ENCODE results near the gene PDZD2.
"Not testable (repeated sequence)": the region's sequence is repeated elsewhere in the genome, so short reads cannot be mapped to it uniquely, and the experiment has no call there.

Gene PDZD2

DNA sequence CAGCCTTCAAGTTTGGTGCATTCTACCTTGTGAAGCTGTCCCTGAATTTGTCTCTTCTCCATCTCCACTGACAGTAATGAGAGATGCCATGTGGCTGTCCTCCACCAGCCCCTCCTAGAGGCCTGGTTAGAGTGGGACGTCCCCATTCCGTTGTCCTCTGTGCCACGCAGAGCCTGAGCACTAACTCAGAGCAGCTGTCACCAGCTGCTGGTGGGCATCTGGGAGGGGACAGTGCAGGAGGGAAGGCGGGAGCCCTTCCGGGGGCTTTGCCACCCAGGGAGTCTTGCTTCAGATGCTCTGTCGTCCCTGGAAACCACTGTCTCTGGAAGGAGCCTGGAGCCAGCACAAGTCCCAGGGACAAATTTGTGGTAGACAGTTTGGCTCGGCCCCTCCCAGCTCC lies 78.6 kb downstream of the PDZD2 start:
- Histone ChIP-seq H3K27ac (no peak overlapping the region), H3K4me3 (no peak overlapping the region)
- DNase-seq (ENCODE audit: low spot score), result no peak
- TF ChIP-seq, protein P1, sequence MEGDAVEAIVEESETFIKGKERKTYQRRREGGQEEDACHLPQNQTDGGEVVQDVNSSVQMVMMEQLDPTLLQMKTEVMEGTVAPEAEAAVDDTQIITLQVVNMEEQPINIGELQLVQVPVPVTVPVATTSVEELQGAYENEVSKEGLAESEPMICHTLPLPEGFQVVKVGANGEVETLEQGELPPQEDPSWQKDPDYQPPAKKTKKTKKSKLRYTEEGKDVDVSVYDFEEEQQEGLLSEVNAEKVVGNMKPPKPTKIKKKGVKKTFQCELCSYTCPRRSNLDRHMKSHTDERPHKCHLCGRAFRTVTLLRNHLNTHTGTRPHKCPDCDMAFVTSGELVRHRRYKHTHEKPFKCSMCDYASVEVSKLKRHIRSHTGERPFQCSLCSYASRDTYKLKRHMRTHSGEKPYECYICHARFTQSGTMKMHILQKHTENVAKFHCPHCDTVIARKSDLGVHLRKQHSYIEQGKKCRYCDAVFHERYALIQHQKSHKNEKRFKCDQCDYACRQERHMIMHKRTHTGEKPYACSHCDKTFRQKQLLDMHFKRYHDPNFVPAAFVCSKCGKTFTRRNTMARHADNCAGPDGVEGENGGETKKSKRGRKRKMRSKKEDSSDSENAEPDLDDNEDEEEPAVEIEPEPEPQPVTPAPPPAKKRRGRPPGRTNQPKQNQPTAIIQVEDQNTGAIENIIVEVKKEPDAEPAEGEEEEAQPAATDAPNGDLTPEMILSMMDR (IDR thresholded peaks at IDR 0.05), result no peak

DNA sequence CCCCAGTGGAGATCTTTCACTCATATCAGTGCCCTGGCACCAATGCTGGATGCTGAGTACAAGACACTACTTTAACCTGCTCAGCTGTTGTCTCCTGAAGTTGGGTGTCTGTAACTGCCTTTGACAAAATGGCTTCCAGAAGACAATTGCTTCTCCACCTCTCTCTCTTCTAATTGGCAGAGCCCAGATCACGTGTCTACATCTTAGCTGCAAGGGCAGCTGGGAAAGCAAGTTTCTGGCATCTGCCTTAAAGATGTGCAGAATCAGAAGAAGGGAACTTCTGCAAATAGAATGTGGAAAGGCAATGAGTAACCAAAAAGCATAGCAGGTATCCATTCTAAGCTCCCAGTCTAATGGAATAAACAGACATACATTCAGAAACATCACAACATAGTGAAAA lies 81.1 kb downstream of the PDZD2 start:
- DNase-seq (ENCODE audit: low spot score), result no peak
- no peak overlapping the region for H3K4me3 ChIP-seq
- no peak overlapping the region for H3K27ac ChIP-seq
- TF ChIP-seq, protein P1 (IDR thresholded peaks at IDR 0.05), result no peak

DNA sequence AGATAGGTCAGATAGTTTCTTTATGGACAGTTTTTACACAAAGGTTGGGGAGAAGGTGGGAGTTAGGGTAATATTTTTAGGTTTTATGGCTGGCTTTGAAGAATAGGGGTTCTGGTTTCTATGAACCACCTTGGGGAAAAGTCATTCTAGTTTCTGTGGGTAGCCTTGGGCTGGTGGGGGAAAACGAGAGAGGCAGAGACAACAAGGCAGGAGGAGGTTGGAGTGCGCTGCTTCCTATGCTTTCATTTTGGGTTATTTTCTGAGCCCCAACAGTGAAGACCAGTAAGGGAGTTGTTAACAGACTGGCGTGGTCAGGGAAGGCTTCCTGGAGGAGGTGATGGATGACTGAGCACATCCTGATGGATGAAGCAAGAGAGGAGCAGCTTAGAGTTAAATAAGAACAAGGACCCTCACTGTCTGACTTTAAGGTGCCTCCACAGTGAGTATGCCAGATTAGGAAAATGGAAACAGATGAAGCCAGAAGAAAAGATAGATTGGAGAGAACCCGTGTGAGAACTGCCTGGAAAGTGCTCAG lies 81.9 kb downstream of the PDZD2 start:
- TF ChIP-seq, protein P1 (IDR thresholded peaks at IDR 0.05), result no peak

DNA sequence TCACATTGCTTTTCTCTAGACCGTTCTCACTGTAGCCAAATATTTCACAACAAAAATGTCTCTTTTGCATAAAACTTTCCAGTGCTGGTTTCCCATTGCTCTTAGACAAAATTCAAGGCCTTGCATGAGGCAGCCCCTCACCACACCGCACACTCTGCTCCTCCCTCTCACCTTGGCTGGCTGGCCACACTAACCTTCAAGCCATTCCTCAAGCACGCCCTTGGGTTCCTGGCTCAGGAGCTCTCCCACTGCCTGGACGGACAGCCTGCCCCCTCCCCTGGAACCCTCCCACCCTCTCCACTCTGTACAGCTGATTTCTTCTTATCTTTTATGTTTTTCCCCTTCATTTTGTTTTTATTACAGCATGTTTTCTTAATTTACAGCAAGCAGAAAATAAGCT lies 83.2 kb downstream of the PDZD2 start:
- TF ChIP-seq, protein P1 (IDR thresholded peaks at IDR 0.05), result no peak
- no peak overlapping the region for H3K27ac ChIP-seq
- no peak for DNase-seq (ENCODE audit: low spot score)
- H3K4me3 ChIP-seq, result no peak overlapping the region

More for the DNA sequence above, 81.9 kb downstream of the PDZD2 start:
- H3K27ac ChIP-seq, result no peak overlapping the region
- DNase-seq (ENCODE audit: low spot score), result no peak
- H3K4me3 ChIP-seq, result no peak overlapping the region

DNA sequence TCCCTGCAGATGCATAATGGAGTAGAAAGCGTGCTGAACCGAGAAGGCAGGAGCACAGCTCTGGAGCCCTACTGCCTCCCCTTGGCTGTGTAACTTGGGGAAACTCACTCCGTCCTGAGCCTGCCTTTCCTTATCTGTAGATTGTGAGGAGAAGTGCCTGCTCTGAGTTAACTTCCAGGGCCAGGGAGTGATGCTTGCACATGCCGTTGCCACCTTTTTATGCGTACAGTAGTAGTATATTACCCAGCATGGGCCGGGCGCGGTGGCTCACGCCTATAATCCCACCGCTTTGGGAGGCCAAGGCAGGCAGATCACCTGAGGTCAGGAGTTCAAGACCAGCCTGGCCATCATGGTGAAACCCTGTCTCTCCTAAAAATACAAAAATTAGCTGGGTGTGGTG lies 87.1 kb downstream of the PDZD2 start:
- H3K4me3 ChIP-seq, result no peak overlapping the region
- TF ChIP-seq, protein P1 (IDR thresholded peaks at IDR 0.05), result no peak
- no peak for DNase-seq (ENCODE audit: low spot score)
- H3K27ac ChIP-seq, result no peak overlapping the region

DNA sequence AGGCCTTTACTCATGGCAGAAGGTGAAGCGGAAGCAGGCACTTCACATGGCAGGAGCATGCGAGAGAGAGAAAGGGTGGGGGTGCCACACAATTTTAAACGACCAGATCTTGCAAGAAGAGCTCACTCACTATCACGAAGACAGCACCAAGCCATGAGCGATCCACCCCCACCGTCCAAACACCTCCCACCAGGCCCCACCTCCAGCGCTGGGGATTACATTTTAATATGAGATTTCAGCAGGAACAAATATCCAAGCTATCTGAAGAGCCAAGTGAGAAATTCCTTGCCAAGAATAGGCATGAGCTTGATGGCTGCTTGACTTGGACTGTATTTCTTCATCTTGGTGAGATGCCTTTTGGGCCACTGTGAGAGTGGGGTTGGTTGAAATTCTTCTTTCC lies 88.0 kb downstream of the PDZD2 start:
- TF ChIP-seq, protein P1 (IDR thresholded peaks at IDR 0.05), result no peak
- Histone ChIP-seq H3K27ac (no peak overlapping the region), H3K4me3 (no peak overlapping the region)
- DNase-seq (ENCODE audit: low spot score), result no peak

DNA sequence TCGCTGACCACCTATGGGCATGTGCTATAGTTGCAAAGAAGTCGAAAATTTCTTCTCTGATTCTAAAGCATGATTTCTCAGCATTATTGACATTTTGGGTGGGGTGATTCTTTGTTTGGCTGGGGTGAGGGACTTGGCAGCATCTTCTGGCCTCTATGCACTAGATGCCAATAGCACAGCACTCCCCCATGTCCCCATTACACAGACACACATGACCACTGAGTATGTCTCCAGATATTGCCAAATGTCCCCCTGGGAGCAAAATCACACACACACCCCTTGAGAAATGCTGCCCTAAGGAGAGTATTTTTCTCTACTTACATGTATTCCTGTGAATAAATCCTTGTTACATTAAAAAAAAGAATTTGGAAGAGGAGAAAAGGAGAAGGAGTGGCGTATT lies 89.1 kb downstream of the PDZD2 start:
- TF ChIP-seq, protein P1 (IDR thresholded peaks at IDR 0.05), result no peak

DNA sequence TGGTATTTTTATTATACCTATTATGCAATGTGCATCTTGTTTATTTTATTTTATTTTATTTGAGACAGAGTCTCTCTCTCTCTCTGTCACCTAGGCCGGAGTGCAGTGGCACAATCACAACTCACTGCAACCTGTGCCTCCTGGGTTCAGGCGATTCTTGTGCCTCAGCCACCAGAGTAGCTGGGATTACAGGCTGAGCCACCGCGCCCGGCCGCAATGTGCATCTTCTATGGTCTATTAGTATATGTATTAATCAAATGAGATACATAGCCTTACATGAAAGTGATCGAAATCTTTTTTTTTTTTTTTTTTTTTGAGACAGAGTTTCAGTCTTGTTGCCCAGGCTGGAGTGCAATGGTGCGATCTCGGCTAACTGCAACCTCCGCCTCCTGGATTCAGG lies 89.9 kb downstream of the PDZD2 start:
- not testable (repeated sequence) for H3K4me3 ChIP-seq; DNase-seq (ENCODE audit: low spot score); H3K27ac ChIP-seq

More for the DNA sequence above, 89.1 kb downstream of the PDZD2 start:
- Histone ChIP-seq H3K27ac (no peak overlapping the region), H3K4me3 (no peak overlapping the region)
- DNase-seq (ENCODE audit: low spot score), result no peak
